ENCODE results near the gene CEND1.

Gene CEND1

DNA sequence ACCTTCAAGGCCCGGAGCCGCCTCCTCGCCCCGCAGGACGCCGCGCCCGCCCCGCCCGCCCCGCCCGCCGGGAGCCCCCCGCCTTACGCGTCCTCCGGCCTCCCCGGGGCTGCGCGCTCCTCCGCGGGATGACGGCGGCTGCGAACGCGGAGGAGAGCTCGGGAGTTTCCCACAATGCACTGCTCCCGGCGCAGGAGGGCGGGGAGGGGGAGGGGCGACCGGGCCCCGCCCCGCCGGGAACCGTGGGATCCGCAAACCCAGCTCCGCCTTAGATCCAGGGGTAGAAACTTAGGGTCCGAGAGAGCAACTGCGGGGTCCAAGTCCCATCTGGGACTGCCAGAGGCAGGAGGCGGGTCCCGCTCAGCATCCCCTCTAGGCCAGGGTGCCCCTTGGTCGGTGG lies at the start of gene CEND1:
TSS of gene CEND1 (minus strand) at position 148 of the 400 bp plus-strand sequence. CDS start 1,514 bp downstream, outside the sequence.
- no peak for DNase-seq

DNA sequence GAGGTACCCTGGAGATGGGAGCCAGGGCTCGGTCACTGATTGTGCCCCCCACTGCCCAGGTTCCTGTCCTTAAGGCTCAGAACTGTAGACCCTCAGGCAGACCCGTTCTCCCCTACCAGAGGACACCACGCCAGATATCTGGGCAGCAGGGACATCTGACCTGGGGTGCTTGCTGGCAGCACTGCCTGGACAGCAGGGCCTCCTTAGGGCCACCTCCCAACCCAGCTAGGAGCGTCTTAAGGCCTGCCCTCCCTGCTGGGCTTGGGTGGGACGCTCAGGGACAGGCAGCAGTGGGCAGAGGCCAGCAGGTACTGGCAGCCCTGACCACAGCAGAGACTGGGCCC lies 49.4 kb upstream of the CEND1 start:
- no peak for DNase-seq

DNA sequence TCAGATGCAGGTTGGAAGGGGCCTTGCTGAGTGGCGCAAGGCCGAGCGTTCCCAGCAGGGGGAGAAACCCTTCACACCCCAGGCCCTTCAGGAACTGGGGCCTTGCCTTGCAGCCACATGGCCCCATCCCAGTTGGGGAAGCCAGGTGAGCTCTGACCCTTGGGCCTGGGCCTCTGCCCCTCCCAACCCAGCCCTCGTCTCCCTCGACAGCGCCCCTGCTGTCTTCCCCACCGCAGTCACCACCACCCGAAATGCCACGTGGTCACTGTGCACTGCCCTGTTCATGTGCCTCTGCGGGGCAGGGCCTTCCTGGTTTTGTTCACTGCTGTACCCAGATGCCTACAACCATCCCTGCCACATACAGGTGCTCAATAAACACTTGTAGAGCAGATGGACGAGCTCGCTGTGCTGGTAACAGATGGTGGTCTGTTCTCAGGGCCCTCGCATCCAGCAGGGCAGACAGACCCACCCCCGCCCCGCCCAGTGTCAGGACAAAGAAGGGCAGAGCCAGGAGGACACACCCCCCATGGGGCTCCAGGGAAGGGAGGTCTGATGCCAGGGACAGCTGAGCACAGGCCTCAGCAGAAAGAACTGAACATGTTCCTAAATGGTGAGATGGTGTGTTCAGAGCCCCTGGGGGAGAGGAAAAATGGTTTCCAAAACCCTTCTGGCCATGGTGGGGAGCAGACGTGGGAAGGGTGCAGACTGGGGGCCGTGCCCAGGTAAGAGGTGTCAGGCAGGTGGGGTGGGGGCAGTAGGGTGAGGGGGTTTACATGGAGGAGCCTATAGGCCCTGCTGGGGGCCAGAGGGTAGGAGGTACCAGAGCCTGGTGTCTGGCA lies 48.8 kb upstream of the CEND1 start:
- DNase-seq, result no peak

DNA sequence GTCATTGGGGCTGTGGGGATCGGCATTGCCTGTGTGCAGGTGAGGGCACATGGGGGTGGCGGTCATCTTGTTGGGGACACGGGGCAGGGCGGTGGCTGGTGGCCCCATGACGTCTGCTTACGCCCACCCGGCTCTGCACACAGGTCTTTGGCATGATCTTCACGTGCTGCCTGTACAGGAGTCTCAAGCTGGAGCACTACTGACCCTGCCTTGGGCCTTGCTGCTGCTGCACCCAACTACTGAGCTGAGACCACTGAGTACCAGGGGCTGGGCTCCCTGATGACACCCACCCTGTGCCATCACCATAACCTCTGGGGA lies 48.1 kb upstream of the CEND1 start:
- no peak for DNase-seq

DNA sequence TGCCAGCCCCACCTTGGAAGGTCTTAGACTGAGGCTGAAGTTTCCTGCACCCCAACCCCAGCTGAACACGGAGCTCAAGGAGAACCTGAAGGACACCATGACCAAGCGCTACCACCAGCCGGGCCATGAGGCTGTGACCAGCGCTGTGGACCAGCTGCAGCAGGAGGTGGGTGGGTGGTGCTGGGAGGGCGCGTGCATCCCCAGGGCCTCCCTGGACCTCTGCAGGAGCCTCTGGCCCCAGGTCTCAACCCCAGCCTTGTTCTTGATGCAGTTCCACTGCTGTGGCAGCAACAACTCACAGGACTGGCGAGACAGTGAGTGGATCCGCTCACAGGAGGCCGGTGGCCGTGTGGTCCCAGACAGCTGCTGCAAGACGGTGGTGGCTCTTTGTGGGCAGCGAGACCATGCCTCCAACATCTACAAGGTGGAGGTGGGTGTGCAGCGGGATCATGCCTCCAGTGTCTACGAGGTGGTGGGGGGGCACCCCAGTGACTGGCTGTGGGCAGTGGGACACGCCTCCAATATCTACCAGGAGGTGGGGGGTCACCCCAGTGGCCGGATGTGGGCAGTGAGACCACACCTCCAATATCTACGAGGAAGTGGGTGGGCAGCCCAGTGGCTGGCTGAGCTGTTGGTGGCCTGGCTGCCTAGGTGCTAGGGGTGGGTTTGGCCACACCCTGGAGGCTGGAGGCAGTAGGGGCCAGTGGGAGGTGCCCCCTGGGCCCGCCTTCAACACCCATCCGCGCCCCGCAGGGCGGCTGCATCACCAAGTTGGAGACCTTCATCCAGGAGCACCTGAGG lies 47.5 kb upstream of the CEND1 start:
- DNase-seq, result no peak

DNA sequence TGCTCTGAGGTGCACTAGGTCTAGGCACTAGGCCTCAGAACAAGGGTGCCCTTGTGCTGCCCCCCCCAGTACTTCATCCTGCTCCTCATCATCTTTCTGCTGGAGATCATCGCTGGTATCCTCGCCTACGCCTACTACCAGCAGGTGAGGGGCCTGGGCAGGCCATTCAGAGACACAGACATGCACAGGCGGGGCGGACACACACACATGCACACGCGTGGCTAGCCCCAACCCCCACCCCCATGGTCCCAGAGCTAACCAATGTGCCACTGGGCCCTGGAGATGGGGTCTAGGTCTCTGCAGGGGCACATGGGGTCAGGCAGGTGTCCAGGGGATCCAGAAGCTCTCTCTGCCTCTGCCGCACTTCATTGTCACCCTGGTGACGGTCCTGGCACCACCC lies 46.8 kb upstream of the CEND1 start:
- no peak for DNase-seq

DNA sequence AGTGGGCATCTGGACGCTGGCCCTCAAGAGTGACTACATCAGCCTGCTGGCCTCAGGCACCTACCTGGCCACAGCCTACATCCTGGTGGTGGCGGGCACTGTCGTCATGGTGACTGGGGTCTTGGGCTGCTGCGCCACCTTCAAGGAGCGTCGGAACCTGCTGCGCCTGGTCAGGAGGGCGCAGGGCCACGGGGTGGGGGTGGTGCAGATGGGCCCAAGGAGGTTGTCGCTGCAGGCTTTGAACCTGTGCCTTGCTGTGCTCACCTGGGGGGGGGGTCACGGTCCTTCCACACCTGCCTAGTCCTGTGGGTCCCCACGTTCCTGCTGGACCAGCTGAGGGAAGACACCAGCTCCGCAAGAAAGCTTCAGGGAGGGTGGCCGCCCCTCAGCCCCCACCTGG lies 46.4 kb upstream of the CEND1 start:
- DNase-seq, result no peak

DNA sequence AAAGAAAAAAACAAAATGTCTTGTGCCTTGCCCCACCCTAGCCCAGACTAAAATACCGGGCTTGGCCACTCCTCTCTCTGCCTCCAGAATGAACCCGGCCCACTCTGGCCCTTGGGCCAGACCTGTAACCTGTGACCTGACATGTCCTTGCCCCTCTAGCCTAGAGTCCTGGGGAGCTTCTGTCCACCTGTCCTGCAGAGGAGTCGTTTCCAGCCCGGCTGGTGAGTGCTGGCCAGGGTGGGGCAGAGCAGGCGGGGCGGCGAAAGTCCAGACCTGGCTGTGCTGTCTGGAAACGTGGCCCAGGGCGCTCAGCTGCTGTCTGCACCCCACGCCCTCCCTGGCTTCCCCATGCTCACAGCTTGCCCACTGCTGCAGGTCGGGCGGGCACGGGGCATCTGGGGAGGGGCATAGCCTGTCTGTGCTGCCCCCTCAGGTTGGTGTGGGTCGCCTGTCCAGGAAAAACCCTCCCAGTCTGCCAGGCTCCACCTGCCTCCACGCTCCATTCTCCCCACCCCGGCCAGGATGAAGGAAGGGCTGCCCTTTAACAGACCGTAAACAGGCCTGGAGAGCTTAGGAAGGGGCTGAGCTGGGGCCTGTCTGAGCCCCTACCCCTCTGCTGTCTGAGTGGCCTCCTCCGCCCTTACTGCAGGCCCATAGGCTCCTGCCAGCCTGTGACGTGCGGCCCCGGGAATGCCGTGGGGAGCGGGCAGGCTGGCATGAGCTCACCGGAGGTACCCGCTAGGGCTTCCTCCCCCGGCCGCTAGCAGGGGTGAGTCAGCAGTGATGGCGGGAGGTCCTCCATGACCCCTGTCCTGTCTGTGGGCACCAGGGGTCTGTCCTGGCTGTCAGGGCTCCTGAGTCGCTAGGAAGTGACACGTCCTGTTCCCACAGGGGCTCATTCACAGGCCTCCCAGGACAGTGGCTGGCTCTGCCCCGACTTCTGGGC lies 44.8 kb upstream of the CEND1 start:
- peak; percentile 31 for DNase-seq

DNA sequence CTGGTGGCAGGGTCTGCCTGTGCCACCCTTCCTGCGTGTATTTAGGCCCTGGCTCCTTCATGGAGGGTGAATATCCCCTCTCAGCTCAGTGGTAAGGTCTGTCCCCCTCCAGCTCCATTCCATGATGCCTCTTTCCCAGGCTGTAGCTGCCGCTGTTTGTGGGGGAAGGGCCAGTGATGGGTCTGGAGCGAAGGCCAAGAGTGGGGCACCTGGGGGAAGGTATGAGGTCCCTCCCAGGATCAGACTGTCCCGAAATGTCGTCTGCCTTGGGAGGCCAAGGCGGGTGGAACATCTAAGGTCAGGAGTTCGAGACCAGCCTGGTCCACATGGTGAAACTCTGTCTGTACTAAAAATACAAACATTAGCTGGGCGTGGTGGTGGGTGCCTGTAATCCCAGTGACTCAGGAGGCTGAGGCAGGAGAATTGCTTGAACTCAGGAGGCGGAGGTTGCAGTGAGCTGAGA lies 44.0 kb upstream of the CEND1 start:
- peak; percentile 7 for DNase-seq

DNA sequence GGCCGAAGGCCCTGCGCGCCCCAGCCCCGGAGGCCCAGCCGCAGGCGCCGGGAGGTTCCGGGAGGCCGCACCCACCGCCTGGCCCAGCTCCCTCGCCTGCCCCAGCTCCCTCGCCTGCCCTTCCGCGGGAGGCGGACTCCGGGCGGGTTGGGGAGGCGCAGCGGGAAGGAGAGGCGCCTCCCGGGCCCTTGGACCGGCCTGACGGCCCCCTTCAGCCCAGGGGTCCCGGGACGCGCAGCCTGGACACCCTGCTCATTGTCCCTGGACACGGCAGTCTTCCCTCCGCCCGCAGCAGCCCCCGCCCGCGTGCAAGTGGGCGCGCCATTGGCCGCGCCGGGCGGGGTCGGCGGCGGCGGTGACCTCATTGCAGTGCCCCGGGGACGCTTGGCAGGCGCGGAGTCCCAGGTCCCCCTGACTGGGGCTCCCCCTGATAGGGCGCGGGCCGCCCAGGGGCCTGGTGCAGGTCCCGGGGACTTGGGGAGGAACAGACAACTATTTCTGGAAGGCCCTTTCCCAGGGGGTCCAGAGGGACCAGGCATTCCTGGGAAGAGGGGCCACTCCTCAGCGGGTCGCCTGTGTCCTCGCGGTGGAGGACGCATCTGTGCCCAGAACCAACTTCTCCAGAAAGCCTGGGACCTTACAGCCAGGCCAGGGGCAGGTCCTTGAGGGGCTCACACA lies 43.4 kb upstream of the CEND1 start:
- DNase-seq, result no peak

DNA sequence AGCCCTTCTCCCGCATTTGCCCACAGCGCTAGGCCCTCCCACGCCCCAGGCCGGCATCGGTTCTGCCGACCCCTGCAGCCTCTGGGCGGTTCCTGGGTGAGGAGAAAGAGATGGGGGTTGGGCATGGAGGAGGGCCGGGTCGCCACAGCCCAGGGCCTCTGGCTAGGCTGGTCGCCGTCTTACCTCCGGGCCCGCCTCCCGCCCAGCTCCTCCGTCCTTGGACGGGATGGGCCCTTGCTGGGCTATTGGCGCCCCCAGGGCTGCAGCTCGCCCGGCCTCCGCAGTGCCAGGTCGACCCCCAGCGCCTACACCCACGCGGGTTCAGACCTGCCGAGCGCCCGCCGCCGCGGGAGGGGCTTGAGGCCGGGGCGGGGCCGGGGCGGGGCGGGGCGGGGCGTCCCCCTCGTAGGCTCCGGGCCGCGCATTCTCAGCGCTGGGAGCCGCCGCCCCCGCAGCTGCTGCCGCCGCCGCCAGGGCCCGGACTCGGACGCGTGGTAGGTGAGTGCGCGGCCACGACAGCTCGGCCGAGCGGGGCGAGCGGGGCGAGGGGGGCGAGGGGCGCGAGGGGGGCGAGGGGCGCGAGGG lies 42.7 kb upstream of the CEND1 start, which contains the start of gene CD151:
TSS of gene CD151 (plus strand) at position 424 of the 585 bp plus-strand sequence. CDS start 3,118 bp downstream, outside the sequence.
- DNase-seq, result peak; percentile 25

DNA sequence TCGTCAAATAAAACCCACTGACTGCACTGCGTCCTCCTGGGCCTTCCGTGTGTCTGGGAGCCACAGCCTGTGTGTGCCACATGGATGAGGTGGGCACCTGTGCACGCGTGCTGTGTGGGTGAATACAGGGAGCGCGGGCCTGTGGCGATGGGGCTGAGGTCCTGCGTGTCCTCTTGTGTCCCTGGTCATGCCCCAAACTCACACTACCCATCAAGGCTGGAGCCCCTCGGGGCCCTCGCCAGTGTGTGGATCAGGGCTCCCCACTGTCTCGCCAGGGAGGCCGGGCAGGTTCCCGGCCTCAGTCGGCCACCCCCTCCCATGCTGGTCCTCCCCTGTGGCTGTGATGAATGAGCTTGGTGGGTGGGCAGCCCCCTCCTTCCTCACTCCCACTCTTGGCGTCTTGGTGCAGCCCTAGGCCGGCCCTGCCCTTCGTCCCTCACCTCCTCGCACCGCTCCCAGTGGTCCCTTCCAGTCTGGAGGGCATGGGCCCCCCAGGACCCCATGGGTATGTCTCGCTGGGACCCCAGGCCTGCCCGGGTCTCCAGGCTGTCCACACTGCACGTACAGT lies 42.2 kb upstream of the CEND1 start:
- DNase-seq, result no peak

DNA sequence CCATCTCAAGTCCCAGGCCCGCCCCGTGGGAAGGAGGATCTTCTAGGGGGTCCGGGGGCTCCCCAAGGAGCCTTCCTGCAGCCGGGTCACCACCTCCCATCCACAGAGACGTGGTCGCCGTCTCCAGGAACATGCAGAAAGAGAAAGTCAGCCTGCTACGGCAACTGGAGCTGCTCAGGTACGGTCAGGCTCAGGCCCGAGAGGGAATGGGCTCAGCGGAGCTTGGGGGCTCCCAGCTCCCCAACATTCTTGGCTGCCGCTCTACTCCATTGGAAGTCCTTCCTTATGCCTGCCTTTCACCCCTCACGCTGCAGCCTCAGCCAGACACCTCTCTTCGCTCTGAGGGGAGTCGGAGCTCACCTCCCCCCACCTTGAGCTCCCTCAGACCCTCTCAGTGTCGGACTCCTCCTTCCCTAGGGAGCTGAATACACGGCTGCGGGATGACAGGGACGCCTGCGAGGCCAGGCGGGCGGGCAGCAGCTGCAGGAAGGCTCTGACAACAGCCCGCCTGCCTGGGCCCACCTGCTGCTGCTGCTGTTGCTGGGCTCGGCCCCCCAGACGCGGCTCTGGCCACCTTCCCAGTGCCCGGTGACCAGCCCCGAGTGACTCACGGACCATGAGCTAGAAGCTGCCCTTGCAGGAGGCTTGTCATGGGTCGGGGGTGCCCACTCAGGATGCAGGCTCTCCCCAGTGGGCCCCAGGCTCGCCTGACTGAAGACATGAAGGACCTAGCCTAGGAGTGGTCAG lies 41.4 kb upstream of the CEND1 start:
- no peak for DNase-seq

DNA sequence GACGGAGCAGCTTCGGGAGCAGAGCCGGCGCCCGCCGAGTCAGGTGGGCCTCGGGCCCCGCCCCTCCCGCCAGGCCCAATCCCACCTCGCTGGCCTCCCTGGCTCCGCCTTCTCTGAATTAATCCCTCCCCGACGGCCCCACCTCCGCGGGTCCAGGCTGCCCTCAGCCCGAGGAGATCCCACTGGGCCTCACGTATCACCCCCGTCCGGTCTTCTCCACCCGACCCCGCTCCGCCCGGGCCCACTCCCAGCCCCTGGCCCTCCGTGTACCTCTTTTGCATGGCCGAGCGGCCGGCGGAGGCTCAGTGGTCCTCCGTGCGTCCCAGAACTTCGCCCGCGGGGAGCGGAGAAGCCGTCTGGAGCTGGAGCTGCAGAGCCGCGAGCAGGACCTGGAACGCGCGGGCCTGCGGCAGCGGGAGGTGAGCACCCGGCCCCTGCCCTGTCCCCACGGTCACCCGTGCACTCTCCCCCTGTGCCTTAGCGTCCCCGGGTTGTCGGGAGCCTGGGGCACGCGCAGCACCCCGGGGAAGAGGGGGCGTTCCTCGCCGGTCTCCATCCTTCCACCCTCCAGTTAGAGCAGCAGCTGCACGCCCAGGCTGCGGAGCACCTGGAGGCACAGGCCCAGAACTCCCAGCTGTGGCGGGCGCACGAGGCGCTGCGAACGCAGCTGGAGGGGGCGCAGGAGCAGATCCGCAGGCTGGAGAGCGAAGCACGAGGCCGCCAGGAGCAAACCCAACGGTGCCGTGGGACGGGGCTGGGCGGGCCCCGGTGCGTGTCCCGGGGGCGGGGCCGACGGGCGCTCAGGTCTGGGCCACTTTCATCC lies 40.6 kb upstream of the CEND1 start:
- DNase-seq, result no peak

DNA sequence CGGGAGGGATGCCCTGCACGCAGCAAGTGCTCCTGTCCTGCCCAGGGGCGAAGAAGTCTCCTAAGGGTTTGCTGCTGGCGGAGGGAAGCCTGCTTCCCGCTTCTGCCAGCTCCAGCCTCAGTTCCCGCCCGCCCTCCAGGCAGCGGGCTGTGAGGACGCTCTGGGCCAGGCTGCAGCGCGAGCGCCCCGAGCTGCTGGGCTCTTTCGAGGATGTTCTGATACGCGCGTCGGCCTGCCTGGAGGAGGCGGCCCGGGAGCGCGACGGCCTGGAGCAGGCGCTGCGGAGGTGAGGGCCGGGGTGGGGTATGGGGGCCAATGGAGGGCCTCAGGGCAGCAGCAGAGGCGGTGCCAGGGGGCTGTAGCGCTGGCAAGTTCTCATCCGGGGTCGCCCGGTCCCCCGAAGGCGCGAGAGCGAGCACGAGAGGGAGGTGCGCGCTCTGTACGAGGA lies 40.0 kb upstream of the CEND1 start:
- DNase-seq, result no peak

DNA sequence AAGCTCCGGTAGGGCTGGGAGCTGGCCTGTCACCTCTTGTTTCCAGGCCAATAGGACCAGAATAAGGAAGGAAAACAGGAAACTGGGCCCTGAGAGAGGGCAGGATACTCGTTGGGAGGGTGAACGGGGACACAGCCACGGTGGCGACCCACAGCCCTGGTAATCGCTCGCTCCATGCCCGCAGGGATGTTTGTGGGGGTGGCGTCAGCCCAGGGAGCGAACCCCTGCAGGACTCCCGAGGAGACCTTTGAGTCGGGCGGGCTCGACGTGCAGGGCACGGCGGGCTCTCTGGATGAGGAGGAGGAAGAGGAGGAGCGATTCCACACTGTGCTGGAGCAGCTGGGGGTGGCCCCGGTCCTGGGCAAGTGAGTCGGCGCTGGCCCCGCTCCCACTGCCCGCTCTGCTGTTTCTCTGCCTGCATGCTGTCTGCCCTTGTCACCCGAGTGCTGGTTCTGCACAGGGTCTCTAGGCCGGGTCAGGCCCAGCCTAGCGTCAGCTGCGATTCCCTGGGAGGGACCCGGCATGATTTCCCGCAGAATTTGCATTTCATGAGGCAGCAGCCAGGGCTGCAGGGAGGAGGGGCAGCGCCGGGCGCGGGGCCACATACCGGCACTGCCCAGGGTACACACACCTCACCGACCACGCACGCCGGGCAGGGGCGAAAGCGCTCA lies 39.4 kb upstream of the CEND1 start:
- DNase-seq, result peak; percentile 17

DNA sequence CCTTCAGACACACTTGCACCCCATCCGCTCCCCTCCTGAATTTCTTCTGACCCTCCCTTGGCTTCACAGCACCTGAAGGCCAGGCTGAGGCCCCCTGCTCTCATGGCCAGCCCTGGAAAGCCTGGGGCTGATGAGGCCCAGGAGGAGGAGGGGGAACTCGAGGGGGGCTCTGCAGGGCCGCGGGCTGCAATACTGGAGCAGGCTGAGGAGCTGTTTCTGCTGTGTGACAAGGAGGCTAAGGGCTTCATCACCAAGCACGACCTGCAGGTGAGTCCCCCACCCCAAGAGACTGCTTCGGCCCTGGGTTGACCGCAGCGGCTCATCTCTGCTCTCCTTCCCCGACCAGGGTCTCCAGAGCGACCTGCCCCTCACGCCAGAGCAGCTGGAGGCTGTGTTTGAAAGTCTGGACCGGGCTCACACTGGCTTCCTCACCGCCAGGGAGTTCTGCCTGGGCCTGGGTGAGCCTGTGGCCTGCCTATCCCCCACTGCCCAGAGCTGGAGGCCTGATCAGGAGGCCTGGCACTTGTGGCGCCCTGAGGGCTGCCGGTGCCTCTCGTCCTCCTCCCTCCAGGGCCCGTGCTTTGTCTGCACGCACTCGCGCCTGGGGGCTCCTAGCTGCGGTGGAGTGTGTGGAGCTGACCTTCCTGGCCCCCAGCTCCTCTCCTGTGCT lies 38.8 kb upstream of the CEND1 start:
- no peak for DNase-seq

DNA sequence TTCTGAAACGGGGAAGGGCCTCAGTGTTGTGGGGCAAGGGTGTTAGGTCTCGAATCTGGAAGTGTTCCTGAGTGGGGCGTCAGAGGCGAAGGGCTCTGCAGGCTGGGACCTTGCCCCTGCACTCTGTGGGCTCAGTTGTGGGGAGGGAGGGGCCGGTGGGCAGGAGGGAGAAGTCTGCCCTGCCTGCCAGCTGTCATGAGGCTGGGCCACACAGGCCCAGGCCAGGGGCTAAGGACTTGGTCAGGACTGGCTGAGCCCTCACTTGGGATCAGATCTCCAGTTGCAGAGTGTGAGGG lies 38.0 kb upstream of the CEND1 start, which contains the start of gene CRACR2B:
TSS of gene CRACR2B (plus strand) at position 23 of the 296 bp plus-strand sequence. CDS start 689 bp downstream, outside the sequence.
- no peak for DNase-seq

Data from MV-4-11 (cell line).